ENCODE results near the gene TNFRSF6B.

DNA sequence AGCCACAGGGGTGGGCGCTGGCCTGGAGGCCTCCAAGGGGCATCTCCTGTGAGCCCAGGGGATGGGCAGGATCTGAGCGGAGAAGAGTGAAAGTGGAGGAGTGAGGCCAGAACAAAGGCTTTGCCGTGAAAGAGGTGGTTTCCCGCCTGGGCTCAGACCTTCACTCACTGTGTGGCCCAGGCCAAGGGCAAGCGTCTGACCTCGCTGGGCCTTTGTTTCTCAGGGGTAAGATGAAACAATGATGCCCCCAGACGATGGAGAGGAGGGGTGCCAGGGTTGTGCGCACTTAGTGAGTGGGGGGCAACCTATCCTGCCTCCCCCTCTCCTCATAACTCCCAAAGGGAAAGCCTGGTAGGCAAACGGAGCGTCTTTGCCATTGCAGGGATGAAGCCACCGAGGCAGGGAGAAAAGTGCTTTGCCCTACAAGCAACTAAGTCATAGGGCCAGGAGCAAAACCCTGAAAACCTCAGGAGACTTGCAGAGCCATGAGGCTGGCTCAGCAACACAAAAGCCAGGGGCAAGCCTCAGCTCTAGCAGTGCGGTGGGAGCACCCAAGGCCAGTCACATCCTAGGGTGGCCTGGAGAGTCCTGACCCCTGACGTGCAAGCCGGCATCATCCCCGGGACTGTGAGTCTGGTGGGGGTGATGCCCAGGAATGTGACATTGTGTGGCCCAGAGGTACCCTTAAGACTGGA, 42.3 kb upstream of the TNFRSF6B start:
- TF ChIP-seq TAF1 (IDR thresholded peaks at IDR 0.05; ENCODE audit: borderline replicate concordance, insufficient read depth, low read length) (no peak), POLR2AphosphoS5 (IDR thresholded peaks at IDR 0.05; ENCODE audit: low read depth, low read length) (no peak)
- TF ChIP-seq, protein P1, sequence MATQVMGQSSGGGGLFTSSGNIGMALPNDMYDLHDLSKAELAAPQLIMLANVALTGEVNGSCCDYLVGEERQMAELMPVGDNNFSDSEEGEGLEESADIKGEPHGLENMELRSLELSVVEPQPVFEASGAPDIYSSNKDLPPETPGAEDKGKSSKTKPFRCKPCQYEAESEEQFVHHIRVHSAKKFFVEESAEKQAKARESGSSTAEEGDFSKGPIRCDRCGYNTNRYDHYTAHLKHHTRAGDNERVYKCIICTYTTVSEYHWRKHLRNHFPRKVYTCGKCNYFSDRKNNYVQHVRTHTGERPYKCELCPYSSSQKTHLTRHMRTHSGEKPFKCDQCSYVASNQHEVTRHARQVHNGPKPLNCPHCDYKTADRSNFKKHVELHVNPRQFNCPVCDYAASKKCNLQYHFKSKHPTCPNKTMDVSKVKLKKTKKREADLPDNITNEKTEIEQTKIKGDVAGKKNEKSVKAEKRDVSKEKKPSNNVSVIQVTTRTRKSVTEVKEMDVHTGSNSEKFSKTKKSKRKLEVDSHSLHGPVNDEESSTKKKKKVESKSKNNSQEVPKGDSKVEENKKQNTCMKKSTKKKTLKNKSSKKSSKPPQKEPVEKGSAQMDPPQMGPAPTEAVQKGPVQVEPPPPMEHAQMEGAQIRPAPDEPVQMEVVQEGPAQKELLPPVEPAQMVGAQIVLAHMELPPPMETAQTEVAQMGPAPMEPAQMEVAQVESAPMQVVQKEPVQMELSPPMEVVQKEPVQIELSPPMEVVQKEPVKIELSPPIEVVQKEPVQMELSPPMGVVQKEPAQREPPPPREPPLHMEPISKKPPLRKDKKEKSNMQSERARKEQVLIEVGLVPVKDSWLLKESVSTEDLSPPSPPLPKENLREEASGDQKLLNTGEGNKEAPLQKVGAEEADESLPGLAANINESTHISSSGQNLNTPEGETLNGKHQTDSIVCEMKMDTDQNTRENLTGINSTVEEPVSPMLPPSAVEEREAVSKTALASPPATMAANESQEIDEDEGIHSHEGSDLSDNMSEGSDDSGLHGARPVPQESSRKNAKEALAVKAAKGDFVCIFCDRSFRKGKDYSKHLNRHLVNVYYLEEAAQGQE (IDR thresholded peaks at IDR 0.05; ENCODE audit: insufficient read depth in 1 of 2, low read depth in 2 of 2, low read length in 2 of 2), result no peak

Data from PFSK-1 (cell line).